ENCODE measurements around the gene TNP1.

TNP1 gene

GRCh38 chr2:216829533-216829932 lies 30.3 kb downstream of the TNP1 start:
- no peak for TF ChIP-seq CTCF (IDR thresholded peaks at IDR 0.05)
- DNase-seq (ENCODE audit: low spot score), result peak; percentile 90
- Histone ChIP-seq H3K27ac (peak overlapping the region; percentile 46 to 48), H3K4me3 (no peak overlapping the region)

- Histone ChIP-seq H3K27ac (peak overlapping the region; percentile 40 to 42), H3K4me3 (no peak overlapping the region)
- no peak for TF ChIP-seq CTCF (IDR thresholded peaks at IDR 0.05)
- DNase-seq (ENCODE audit: low spot score), result no peak
Measured at GRCh38 chr2:216827073-216827720, 32.7 kb downstream of the TNP1 start.

GRCh38 chr2:216822470-216822869 lies 37.4 kb downstream of the TNP1 start:
- no peak for TF ChIP-seq CTCF (IDR thresholded peaks at IDR 0.05)
- Histone ChIP-seq H3K27ac (no peak overlapping the region), H3K4me3 (no peak overlapping the region)
- DNase-seq (ENCODE audit: low spot score), result no peak

GRCh38 chr2:216820709-216821108 lies 39.2 kb downstream of the TNP1 start:
- no peak for DNase-seq (ENCODE audit: low spot score)
- Histone ChIP-seq H3K27ac (no peak overlapping the region), H3K4me3 (no peak overlapping the region)
- TF ChIP-seq CTCF (IDR thresholded peaks at IDR 0.05), result no peak

- H3K27ac ChIP-seq, result no peak overlapping the region
- no peak for TF ChIP-seq CTCF (IDR thresholded peaks at IDR 0.05)
Measured at GRCh38 chr2:216819766-216820165, 40.1 kb downstream of the TNP1 start.

GRCh38 chr2:216819055-216819454 lies 40.8 kb downstream of the TNP1 start:
- Histone ChIP-seq H3K27ac (no peak overlapping the region), H3K4me3 (no peak overlapping the region)
- TF ChIP-seq CTCF (IDR thresholded peaks at IDR 0.05), result no peak
- no peak for DNase-seq (ENCODE audit: low spot score)

More at GRCh38 chr2:216819766-216820165, 40.1 kb downstream of the TNP1 start:
- no peak for DNase-seq (ENCODE audit: low spot score)
- no peak overlapping the region for H3K4me3 ChIP-seq

GRCh38 chr2:216810399-216811160 lies 49.3 kb downstream of the TNP1 start:
- Histone ChIP-seq H3K27ac (no peak overlapping the region), H3K4me3 (no peak overlapping the region)
- no peak for TF ChIP-seq CTCF (IDR thresholded peaks at IDR 0.05)
- no peak for DNase-seq (ENCODE audit: low spot score)
